ENCODE results near the gene GARNL3.

GRCh38 chr9:127282611-127283010, 18.0 kb downstream of the GARNL3 start:
- TF ChIP-seq CTCF (conservative IDR thresholded peaks at IDR 0.05; ENCODE audit: low read length) (no peak), EZH2phosphoT487 (IDR thresholded peaks at IDR 0.05; ENCODE audit: borderline replicate concordance) (no peak)

All from Loucy (cell line).